CD4-positive, alpha-beta T cell treated with Interleukin-15 for 4 hours (primary cell): ENCODE results near the gene NDUFB10.

Experiments
- DNase-seq: peaks from one replicate; pipeline ENCODE4 v3.0.0-alpha.2; 2020; ENCODE audit warnings: low spot score

NDUFB10 gene

GRCh38 chr16:1971796-1972489 lies 12.6 kb downstream of the NDUFB10 start, which contains the start of gene TBL3:
TBL3 (plus strand) TSS chr16:1972053; CDS start chr16:1972165, 112 bp downstream.
- peak; percentile 96 for DNase-seq

- no peak for DNase-seq
Measured at GRCh38 chr16:1972490-1972877, 13.1 kb downstream of the NDUFB10 start.

DNA sequence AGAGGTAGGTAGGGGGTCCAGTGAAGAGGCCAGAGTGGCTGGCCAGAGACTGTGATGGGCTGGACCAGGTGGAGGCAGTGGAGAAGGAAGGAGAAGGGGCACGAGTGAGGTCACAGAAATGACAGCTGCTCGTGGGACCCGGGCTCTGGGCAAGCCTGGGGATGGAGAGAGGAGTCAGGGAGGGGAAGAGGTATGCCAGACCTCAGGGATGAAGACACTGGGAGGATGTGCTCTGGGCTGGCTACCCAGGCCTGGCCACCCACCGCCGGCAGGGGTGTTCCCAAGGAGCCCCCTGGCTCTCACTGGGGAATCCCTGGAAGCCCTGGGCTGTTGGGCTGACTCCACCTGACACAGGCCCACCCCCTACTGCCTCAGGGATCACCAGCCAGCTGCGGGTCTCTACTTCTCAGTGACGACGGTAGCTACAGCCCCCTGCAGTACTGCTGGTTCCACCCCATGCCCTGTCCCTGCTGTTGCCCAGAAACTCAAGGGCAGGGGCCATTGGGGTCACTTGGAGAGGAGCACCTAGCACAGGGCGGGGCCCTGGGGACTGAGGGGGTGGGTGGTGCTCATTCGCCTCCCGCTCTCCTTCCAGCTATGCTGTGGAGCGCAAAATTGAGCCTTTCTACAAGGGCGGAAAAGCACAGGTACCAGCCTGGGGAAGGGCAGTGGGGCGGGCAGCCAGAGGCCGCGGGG lies 14.3 kb downstream of the NDUFB10 start:
- no peak for DNase-seq

DNA sequence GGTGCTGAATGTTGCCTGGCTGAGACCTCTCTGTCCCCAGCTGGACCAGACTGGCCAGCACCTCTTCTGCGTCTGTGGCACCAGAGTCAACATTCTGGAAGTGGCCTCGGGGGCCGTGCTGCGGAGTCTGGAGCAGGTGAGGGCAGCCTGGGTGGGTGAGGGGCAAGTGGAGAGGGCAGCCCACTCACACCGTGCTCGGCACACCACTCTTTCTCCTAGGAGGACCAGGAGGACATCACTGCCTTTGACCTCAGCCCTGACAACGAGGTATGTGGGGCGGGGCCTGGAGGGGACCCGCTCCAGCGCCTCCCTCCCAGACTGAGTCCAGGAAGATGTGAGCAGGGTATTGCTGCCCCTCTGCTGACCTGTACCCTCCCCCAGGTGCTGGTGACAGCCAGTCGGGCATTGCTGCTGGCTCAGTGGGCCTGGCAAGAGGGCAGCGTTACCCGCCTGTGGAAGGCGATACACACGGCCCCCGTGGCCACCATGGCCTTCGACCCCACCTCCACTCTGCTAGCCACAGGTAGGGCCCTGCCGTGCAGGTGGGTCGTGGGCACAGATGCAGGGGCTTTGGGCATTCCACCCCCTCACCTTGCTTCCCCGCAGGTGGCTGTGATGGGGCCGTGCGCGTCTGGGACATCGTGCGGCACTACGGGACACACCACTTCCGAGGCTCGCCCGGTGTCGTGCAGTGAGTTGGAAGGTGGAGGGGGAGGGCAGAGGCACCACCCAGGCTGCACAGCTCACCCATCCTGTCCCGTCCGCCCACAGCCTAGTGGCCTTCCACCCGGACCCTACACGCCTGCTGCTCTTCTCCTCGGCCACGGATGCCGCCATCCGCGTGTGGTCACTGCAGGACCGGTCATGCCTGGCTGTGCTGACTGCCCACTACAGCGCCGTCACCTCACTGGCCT lies 15.1 kb downstream of the NDUFB10 start:
- no peak for DNase-seq

DNA sequence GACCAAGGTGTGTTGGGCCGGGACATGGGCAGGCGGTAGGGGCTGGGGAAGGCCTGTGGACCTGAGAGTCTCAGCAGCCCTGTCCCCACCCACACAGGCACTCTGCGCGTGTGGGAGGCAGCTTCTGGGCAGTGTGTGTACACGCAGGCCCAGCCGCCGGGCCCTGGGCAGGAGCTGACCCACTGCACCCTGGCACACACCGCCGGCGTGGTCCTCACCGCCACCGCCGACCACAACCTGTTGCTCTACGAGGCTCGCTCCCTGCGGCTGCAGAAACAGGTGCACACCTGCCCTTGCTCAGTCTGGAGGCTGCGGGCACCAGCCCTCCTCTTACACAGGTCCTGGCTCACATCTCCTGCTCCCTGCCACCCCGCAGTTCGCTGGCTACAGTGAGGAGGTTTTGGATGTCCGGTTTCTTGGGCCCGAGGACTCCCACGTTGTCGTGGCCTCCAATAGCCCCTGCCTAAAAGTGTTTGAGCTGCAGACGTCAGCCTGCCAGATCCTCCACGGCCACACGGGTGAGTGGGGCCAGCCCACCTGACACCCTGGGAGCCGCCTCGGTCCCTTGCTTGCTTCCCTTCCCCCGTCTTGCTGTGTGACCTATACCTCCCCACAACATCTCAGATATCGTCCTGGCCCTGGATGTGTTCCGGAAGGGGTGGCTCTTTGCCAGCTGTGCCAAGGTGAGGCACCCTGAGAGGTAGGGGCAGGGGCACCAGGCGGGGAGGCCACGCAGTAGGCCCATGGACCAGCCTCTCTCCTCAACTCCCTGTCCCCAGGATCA lies 16.3 kb downstream of the NDUFB10 start:
- DNase-seq, result no peak

GRCh38 chr16:1976216-1976520 lies 16.8 kb downstream of the NDUFB10 start:
- DNase-seq, result no peak

- DNase-seq, result no peak
Measured at GRCh38 chr16:1976951-1977874, 17.9 kb downstream of the NDUFB10 start.

GRCh38 chr16:1977875-1978268 lies 18.5 kb downstream of the NDUFB10 start:
- no peak for DNase-seq

DNA sequence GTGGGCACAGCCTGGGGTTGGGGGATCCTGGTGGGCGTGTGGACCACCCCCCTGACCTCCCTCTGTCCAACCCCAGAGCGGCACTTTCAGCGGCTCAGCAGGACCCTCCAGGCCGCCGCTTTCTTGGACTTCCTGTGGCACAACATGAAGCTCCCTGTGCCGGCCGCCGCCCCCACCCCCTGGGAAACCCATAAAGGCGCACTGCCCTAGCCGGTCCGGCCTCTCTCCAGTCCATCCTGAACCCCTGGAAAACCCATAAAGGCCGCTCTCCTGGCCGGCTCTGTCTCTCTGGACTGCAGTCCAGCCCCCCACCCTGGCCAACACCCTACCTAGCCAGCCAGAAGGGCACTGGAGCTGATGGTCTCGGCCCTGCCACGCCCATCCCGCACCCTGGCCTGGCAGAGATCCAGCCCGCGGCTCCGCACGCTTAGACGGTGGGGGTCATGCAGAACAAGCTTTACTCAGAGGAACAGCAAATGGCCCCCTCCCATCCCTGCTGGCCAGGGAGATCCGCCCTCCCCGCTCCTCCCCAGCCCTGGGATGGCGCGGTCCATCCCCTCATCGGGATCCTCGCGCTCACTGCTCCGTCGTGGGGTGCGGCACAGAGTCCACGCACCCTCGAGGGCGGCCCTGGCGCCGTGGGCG lies 19.3 kb downstream of the NDUFB10 start:
- DNase-seq, result no peak

DNA sequence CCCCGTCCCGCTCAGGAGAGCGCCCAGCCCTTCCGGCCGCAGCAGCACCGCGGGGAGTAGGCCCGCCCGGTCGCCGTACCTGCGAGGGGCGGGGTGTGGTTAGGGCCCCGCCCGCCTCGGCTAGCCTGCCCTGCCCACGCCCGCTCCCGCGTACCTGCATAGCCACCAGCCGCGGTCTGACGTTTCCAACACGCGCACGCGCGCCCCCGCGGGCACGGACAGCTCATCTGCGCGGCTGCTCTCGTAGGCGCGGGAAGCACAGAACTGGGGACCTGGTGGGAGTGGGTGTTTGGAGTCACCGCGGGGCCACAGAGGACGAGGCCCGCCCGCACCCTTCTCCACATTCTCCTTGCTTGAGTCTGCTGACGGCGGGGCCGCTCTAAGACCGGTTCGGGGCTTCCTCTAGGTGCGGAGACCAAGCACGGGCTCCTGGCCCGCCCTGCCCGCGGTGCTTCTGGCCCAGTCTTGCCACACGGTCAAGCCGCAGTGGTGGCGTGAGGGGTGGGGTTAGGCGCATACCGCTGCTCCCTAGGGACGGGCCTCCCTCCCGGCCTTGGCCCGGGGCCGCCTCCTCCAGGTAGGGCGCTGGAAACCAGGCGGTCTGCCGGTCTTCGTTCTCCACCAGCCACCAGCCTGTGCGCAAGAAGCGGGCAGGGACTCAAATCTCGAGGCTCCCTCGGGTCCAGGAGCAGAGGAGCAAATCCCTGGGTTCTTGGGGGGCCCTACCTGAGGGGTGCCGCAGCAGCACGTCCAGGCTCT lies 20.1 kb downstream of the NDUFB10 start:
- DNase-seq, result no peak

DNA sequence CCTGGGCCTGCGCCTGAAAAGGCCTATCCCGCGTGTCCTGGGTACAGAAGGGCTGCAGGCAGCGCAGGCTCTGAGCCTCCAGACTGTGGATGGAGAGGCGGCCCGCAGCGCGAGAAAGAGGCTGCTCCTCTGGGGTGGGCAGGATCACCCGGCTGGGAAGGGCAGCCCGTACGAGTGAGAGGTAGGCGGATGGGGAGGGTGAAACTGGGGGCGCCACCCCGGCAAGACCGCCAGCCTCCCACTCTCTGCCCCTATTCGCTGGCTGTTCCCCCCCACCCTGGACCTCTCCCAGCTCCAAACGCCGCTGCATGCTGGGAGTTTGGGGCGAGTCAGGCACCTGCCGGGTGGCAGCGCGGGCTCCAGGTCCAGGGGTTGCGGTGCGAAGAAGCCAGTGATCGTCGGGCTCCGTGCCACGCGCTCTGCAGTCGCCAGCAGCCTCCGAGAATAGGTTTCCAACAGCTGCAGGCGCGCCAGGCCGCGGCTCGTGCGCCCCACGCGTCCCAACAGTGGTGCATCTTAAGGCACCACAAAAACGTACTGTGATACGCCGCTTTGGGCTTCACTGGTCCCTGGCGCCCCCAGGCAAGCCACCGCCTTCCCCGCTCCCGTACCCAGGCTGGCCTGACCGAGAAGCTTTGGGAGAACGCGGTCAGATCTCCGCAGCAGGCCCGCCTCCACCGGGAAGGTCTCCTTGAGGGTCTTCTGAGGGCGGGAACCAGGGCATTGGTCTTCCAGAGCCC lies 20.9 kb downstream of the NDUFB10 start:
- DNase-seq, result no peak

GRCh38 chr16:1980770-1981087 lies 21.4 kb downstream of the NDUFB10 start:
- no peak for DNase-seq

GRCh38 chr16:1981398-1981836 lies 22.1 kb downstream of the NDUFB10 start, which contains the start of gene NOXO1:
NOXO1 (minus strand) TSS chr16:1981469; CDS start chr16:1981179, 290 bp downstream.
- no peak for DNase-seq

- no peak for DNase-seq
Measured at GRCh38 chr16:1982013-1982433, 22.7 kb downstream of the NDUFB10 start.

- no peak for DNase-seq
Measured at GRCh38 chr16:1982991-1983543, 23.7 kb downstream of the NDUFB10 start.

GRCh38 chr16:1983544-1984346 lies 24.4 kb downstream of the NDUFB10 start, which contains the start of gene GFER:
GFER (plus strand) TSS chr16:1984193; CDS start chr16:1984219, 26 bp downstream.
- peak; percentile 74 for DNase-seq
